Nephron progenitor cell (in vitro differentiated cells): ENCODE results near the gene THAP8.
A peak's percentile ranks its signal among the peaks of the same experiment; 100 is the strongest.

Source experiments
- DNase-seq: peaks from one replicate; pipeline ENCODE4 v3.0.0; 2021
- H3K27ac Mint-ChIP-seq: 2 replicates; pipeline ENCODE4 v1.8.0; 2021; ENCODE audit warnings: mild to moderate bottlenecking, moderate library complexity, mixed read lengths
- H3K27me3 Mint-ChIP-seq: 2 replicates; pipeline ENCODE4 v1.8.0; 2021; ENCODE audit warnings: mild to moderate bottlenecking, low read depth, mixed read lengths; ENCODE audit not compliant: poor library complexity
- H3K36me3 Mint-ChIP-seq: 2 replicates; pipeline ENCODE4 v1.8.0; 2021; ENCODE audit warnings: low read depth, mixed read lengths
- H3K4me1 Mint-ChIP-seq: 2 replicates; pipeline ENCODE4 v1.8.0; 2021; ENCODE audit warnings: mixed read lengths
- H3K4me3 Mint-ChIP-seq: 2 replicates; pipeline ENCODE4 v1.8.0; 2021; ENCODE audit warnings: mild to moderate bottlenecking, moderate library complexity, mixed read lengths
- H3K9me3 Mint-ChIP-seq: 2 replicates; pipeline ENCODE4 v1.8.0; 2021; ENCODE audit warnings: mild to moderate bottlenecking, moderate library complexity, mixed read lengths
- CTCF ChIP-seq: fragments of 200-600 bp; sonication (generic); IDR thresholded peaks from 2 replicates; pipeline ENCODE4 v1.5.0; 2021; ENCODE audit warnings: antibody characterized with exemption

The THAP8 gene

GRCh38 chr19:36031308-36031707, 22.8 kb downstream of the THAP8 start:
- no peak for DNase-seq
- Mint-ChIP-seq H3K27me3 (no peaks in the 10 kb centered on the region), H3K9me3 (no peaks in the 10 kb centered on the region), H3K36me3 (peaks cover 33% of the 10 kb centered on the region), H3K27ac (peak overlapping the region; percentile 28), H3K4me1 (peaks cover 42% of the 10 kb centered on the region), H3K4me3 (peak overlapping the region; percentile 88)
- no peak for TF ChIP-seq CTCF

- no peak for DNase-seq
- no peaks in the 10 kb centered on the region for H3K9me3 Mint-ChIP-seq
- peaks cover 41% of the 10 kb centered on the region for H3K4me1 Mint-ChIP-seq
- no peak overlapping the region for H3K4me3 Mint-ChIP-seq
- no peaks in the 10 kb centered on the region for H3K27me3 Mint-ChIP-seq
- no peak for TF ChIP-seq CTCF
- no peak overlapping the region for H3K27ac Mint-ChIP-seq
- H3K36me3 Mint-ChIP-seq, result peaks cover 38% of the 10 kb centered on the region
Measured at GRCh38 chr19:36030264-36031148, 23.6 kb downstream of the THAP8 start.

- peak overlapping the region; percentile 88 for H3K27ac Mint-ChIP-seq
- DNase-seq, result no peak
- H3K4me3 Mint-ChIP-seq, result no peak overlapping the region
- TF ChIP-seq CTCF, result no peak
- H3K27me3 Mint-ChIP-seq, result no peaks in the 10 kb centered on the region
- no peaks in the 10 kb centered on the region for H3K9me3 Mint-ChIP-seq
- peaks cover 46% of the 10 kb centered on the region for H3K36me3 Mint-ChIP-seq
- peaks cover 29% of the 10 kb centered on the region for H3K4me1 Mint-ChIP-seq
Measured at GRCh38 chr19:36028313-36029041, 25.6 kb downstream of the THAP8 start.

- H3K27me3 Mint-ChIP-seq, result no peaks in the 10 kb centered on the region
- no peak overlapping the region for H3K4me3 Mint-ChIP-seq
- no peaks in the 10 kb centered on the region for H3K9me3 Mint-ChIP-seq
- H3K27ac Mint-ChIP-seq, result no peak overlapping the region
- peaks cover 26% of the 10 kb centered on the region for H3K4me1 Mint-ChIP-seq
- peaks cover 52% of the 10 kb centered on the region for H3K36me3 Mint-ChIP-seq
- DNase-seq, result no peak
- no peak for TF ChIP-seq CTCF
Measured at GRCh38 chr19:36027696-36028095, 26.4 kb downstream of the THAP8 start.

GRCh38 chr19:36026091-36026876, 27.8 kb downstream of the THAP8 start:
- Mint-ChIP-seq H3K4me1 (peaks cover 14% of the 10 kb centered on the region), H3K27ac (no peak overlapping the region), H3K27me3 (peaks cover 3% of the 10 kb centered on the region), H3K9me3 (no peaks in the 10 kb centered on the region), H3K36me3 (peaks cover 52% of the 10 kb centered on the region), H3K4me3 (no peak overlapping the region)
- TF ChIP-seq CTCF, result no peak
- DNase-seq, result no peak
